GM21528 (cell line): ENCODE results near the gene PLCL1.

Experiments
- ATAC-seq: cut with Tn5 transposase; IDR thresholded peaks from one replicate; pipeline ENCODE4 v1.9.1; 2021; ENCODE audit warnings: mild to moderate bottlenecking, moderate library complexity; ENCODE audit not compliant: unreplicated experiment, low FRiP score

PLCL1 gene

DNA sequence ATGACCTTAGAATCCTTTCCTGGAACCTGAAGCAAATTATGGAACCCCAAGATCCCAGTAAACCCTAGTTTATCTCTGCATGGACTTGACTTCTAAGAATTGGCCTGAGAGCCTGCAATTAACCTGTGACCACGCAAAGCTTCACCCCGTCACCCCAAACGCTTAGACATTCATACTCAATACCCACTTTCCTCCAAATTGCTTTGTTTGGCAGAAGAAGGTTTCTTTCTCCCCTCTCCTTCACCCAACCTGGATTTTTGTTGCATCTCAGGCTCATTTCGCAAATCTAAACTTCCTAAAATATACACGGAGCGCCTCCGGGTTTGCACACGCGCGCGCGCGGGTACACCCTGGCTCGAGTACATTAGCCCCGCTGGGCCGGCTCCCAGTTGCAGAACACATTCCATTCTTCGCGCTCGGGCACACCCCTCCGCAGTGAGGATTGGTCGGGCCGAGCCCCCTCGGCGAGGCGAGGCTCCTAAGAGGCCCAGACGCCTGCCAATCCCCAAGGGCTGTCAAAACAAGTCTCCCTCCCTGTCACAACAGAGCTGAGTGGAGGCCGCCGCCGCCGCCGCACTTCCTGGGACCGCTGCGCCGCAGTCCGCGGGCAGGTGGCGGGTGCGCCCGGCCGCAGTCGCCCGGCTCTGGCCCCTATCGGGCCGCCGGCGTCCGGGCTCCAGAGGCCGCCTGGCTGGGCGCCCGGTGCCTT, at the start of gene PLCL1:
Gene PLCL1 (plus strand): TSS at position 545 of the 709 bp plus-strand sequence.
- ATAC-seq = peak; percentile 100

DNA sequence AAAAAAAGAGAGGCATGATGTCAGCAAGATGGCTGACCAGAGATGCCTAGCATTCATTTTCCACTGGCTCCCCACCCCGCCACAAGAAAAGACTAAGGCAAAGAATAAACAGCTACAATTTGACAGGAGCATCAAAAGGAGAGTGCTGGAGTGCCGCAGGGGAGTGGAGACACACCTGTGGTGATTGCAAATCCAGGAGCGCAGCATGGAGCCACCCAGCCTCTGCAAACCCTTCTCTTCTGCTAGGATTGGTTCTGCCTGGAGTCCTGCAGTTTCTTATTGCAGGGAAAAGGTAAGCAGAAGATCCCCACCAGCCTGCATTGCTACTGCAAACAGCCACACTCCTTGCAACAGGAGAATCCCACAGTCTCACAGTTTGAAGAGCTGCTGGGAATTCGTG, 45.4 kb upstream of the PLCL1 start:
- no peak for ATAC-seq

DNA sequence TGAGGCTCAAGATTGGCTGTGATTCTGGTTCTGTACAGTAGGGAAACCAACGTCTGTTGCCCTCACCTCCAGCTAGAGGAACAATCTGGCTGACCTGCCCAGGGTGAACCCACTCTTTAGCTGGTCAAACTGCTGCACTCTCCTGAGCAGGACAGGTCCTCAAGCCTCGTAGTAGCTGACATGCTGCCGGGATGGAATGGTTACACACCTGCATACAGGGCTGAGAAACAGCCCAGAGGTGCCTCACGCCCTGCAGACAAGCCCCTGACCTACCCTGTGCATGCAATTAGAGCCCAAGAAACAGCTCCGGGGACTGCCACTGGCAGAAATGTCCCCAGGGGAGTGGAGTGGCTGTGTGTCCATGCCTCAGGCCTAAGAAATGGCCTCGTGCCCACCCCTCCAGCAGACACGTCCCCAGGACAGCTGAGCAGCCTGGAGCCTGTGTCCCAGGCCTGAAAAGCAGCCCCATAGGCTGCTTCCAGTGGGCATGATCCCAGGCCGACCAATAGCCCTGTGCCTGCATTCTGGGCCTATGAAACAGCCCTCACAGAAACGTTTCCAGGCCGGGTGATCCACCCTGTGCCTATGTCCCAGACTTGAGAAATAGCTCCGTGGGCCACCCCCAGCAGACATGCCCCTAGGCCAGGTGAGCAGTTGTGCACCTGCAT, 44.6 kb upstream of the PLCL1 start:
- ATAC-seq = no peak

DNA sequence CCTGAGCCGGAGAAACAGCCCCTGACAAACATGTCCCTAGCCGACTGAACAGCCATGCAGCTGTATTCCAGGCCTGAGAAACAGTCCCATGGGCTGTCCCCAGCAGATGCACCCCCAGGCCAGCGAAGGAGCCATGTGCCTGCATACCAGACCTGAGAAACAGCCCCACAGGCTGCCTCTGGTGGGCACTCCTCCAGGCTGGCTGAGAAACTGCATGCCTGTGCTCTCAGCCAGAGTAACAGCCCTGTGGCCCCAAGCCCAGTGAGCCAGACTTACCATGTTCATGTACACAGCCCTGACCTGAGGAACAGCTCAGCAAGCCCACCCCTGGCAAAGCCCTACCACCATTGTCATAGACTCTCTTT, 44.1 kb upstream of the PLCL1 start:
- ATAC-seq = no peak

DNA sequence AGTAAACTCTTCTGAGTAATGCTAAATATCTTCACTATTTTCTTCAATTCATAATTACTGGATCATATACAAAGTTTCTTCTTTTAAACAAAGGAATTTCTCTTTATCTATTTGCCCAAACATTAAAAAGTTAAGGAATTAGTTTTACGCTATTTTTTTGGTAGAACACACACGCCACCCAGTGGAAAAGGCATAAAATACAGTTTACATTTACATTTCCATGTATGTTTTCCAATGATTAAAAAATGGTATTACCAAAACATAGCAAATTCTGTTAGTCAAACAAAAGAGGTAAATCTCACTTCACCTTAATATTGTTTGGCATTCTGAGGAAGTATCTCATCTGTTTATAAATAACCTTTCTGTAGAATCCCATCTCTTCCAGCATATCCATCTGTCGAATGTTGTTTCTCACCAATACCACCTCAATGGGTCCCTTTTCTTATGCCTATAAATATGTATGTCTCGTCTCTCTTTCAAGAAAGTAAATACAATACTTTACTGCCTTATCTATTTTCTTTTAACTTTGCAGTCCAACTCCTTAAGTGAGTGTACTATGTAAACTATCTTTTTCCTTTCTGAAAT, 26.5 kb upstream of the PLCL1 start:
- ATAC-seq = no peak

DNA sequence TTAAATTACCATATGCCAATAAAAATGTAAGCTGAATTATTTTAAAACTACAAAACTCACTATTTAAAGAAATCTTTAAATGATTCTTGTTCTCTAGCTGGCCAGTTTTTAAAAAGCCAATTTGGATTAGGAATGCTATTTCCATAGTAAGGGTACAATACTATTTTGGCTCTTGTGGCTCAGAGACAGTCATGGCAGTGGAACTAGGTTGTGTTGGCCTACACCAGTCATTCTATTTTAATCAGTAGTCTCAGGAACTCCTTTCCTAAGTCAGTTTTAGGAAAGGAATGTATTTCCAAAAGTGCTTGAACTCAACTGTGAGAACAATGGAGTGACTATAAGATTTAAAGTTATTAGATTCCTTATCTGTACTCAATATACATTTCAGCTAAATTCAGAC, 25.1 kb upstream of the PLCL1 start:
- no peak for ATAC-seq

DNA sequence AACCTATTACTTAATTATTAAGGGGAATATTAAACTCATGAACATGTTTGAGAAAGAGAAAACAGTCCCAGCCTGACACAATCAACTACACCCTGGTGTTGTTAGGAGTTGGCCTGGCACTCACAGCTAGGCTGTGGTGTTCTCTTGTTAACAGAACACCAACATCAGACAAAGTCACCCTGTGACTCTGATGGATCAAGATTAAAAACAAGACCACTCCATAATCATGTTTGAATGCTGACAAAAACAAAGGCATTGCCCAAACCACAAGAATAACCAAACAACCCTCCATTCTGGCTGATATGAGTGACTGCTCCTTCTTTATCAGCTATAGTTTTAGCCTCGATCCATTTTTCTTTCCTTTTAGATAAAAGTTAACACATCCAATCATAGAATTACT, 22.3 kb upstream of the PLCL1 start:
- ATAC-seq = no peak

DNA sequence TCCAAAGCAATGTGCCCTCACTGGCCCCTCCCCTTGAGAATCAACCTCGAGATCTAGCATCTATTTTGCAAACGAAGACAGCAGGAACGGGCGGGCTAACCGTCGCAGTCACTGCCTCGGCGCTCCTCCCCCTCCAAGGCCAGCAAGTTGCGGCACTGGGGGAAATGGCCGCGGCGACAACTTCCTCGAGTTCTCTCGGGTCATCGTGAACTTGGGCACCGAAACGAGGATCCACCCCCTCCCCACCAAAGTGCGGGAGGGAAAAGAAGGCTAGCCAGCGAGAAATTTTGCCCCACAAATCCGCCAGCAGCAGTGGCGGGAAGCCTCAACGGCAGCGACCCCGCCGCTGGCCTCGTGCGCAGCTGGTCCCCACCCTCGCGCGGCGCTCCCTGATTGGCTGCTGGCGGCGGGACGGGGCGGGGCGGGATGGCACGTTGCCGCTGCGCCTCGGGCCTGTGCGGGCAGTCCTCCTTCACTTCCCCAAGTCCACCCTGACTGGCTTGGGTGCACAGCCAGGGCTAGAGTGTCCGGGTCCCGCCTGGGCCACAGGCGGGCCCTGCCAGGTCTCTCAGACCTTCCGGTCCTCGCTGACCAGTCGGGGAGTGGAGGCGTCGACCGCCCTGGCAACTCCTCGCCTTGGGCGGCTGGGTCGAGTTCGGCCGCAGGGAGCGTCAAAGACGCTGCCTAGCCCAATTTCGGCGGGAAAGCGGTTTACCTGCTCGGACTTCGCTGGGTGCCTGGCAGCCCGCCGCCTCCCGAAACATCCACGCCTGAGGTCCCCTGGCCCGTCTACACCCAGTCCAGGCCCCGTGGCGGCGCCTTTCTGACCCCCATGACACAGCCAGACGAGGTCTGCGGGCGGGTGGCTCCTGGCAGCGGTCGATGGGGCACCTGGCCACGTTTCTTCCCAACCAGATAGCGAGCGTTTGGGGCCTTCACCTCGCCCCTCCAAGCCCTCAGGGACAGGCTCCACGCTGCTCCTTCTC, 19.1 kb upstream of the PLCL1 start, which contains the start of gene BOLL:
Gene BOLL (minus strand): TSS at position 364 of the 986 bp plus-strand sequence. CDS start 3,469 bp downstream, outside the sequence.
- no peak for ATAC-seq

DNA sequence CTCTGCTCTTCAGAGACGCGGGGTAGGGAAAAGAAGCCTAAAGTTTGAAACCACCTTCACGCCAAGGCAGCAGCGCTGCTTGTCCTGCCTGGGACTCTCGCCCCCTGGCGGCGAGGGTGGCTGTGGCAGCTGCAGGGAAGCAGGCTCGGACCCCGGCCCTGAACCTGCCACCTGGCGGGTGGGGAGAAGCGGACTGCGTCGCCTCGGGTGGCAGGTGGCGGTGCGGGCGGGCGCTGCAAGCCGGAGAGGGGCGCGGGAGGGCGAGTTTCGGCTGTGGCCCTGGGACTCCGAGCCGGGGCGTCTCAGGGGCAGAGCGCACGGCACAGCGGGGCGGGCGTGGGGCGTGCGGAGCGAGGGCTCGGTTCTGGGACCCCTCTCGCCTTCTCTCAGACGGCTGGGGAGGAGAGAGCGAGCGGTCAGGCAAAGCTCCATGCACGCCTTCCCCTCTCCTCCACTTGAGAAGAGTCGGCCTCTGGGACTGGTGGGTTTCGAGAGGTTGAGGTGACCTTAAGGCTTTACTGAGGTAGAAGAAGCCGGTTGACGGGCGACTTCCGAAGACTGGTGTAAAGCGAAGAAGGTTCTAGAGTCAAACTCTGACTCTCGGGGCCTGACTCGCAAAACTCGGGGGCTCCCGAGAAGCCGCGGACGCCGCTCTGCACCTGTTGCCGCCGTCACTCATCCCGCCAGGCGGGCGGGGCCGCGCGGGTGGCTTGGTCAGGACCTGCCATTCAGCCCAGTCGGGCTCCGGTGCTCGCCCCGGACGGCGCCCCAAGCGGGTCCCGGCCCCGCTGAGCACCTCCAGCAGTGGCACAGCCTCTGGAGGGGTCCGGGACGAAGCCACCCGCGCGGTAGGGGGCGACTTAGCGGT, 18.1 kb upstream of the PLCL1 start:
- ATAC-seq = no peak

DNA sequence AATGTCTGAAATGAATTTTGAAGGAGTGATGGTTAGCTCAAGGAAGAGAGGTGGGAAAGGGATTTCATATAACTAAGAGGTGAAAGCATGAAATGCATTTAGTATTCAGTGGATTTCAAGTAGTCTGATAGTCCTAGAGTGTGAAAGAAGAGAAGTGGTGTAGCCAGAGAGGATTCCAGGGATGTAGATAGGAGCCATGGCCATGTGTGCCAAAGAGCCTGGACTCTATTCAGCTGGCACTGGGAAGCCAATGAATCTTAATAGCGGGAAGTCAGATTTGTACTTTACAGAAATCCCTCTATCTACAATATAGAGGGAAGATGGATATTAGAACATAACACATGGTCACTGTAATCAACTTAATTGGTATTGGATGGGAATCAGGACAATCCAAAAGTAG, 10.9 kb upstream of the PLCL1 start:
- no peak for ATAC-seq

DNA sequence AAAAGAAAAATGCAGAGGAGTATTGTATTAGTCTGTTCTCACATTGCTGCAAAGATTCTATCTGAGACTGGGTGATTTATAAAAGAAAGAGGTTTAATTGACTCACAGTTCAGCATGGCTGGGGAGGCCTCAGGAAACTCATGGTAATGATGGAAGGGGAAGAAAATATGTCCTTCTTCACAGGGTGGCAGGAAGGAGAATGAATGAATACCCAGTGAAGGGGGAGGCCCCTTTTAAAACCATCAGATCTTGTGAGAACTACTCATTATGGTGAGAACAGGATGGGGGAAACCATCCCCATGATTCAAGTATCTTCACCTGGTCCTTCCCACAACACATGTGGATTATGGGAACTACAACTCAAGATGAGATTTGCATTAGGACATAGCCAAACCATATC, 9.1 kb upstream of the PLCL1 start:
- ATAC-seq = no peak

DNA sequence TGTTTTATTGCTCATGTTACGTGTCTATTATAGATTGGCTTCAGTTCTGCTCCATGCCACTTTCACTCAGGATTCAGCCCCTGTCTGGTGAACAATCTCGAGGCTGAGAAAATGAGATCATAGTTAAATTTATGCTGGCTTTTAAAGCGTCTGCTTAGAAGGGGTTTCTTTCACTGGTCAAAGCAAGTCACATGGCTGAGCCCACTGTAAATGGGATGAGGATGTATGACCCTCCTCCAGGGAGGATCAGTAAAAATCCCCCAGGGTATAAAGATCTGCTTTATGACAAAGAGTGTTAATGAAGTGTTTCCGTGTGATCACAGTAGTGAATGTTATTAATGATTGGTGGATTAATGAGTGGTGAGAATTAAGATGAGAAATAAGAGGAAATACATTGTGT, 6.2 kb upstream of the PLCL1 start:
- no peak for ATAC-seq

DNA sequence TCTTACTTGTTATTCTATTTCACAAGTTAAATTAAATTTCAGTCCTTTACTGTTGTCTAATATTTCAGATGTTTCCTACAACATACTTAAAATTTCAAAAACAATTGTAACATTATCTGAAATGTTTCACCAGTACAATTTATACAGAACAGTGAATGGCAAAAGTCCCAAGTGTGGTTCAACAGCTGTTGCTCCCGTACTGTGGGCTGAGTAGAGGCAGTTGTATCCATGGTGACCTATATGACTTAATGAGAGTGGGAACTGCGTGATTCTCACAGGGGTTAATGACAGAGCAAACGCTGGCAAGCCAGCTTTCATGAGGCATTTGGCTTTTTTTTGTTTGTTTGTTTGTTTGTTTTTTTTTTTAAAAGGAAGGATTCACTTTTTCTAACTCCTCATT, 5.3 kb upstream of the PLCL1 start:
- no peak for ATAC-seq

DNA sequence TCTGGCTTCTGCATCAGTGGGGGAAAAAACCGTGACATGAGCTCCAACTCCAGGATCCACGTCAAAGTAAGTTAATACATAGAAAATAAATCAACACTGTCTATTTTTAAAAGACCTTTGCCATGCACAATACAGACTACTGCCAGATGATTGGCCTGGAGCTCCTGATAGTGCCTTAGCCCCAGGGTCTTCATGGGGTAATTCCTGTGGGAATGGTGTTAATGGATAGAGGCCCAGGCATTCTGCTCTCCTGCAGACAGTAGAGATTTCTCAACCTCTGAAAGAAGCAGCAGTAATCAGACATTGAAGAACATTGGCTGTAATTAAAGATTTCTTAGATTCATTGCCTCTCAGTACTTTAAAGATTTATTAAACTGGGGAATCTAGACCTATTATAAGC, 4.3 kb upstream of the PLCL1 start:
- ATAC-seq = no peak

DNA sequence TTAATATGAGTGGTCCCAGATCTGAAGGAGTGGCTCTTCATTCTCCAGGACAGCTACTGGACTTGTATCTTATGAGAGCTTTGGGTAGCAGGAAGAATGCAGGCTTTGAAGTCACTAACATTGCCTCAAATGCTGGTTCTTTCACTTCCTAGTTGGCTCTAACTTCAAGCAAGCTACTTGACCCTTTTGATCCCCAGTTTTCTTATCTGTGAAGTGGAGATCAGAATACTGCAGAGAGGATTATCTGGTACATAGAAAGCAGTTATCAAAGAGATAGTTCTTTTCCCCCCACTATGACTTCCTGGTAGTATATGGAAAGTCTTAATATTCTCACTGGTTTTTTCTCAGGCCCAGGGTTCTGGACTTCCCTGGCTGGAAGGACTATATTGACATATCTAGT, 3.4 kb upstream of the PLCL1 start:
- ATAC-seq = no peak

DNA sequence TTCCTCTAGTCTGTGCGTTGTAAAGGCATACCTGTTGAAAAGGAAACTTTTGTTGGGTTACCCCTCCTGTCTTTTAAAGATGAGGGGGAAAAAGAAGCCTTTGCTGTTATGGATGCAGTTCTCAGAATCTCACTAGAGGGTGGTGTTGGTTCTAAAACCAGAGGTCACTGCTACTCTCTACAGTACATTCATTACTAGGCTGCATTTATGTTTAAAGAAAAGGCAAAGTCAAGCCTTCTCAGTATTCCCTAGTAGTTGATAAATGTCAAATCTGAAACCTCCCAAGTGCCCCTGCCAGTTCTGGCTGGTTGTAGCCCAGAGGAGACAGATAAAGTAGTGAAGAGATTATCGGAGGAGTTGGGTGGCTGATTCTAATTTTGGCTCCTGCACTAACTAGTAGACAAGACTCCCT, 1.4 kb upstream of the PLCL1 start:
- ATAC-seq = peak; percentile 33

DNA sequence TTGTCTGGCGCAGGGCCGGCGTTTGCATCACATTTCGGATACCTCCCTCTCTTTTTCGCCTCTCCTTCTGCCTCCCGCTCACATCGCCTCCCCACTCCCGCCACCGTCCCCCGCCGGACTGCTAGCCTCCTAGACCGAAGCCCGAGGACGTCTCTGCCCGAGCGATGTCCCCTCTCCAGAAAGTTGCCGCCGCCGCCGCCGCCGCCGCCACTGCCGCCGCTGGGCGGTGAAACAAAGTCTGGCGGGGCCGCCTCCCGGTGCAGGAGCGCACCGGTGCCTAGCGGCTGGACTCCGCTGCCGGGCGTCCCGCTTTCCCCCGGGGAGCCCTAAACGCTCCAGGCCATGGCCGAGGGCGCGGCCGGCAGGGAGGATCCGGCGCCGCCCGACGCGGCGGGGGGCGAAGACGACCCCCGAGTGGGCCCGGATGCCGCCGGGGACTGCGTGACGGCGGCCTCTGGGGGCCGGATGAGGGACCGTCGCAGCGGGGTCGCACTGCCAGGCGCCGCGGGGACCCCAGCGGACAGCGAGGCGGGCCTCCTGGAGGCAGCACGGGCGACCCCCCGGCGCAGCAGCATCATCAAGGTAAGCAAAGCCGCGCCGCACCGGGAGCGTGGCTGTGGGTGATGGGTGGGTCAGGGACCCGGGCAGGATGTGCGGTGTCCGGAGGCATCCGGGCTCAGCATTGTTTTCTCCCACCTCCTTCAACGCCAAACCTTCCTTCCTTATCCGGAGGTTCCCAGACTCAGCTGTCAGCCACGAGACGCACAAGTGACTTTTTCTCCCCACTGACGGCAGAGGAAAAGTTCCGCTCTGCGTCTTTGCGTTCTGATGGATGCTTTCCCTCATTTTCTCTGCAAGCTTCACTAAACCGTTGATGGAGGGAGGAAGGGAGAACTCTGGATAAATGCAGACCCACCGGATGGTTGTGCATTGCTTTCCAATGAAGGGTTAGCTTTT, 643 bp downstream of the PLCL1 start:
- ATAC-seq = peak; percentile 47

DNA sequence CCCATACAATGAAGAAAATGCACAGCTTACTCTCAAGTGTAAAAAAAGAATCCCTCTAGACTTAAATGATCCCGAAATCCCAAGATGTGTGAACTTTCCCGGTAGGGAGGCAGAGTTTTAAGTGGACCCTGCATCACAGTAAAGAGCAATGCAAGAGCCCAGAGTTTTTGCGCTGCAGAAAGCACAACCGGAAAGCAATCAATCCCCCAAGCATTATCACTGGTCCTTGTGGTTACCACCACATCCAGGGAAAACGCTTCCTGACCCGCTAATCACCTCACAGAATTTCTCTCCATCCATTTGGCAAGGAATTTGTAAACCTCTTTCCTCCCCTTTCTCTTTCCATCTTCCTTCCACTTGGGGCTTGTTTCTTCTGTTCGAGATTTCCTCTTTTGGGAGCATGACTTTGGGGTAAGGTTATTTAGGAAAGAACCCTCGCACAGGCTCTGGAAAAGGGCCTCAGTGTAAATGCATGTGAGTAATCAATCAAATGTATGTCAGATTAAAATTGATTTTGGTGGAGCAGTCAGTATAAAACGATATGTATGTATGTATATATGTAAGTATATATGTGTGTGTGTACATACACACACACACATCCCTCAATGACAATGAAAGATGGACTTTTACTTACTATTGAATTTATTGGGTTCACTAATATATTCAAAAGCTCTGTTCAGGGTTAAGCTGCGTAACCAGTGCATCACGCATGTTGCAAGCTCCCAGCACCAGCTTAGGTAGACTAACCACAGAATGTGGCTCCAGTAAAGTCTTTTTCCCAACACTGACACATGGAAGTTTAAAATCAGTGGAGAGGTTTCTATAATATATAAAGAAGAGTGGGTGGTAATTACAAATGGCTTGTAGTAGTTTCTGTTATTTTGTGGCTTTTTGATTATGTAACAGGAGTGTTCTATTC, 1.6 kb downstream of the PLCL1 start:
- ATAC-seq = no peak
